NB4 (cell line): ENCODE results near the gene ZNF692.

ENCODE experiments used
- CTCF ChIP-seq: IDR thresholded peaks from one replicate; pipeline ENCODE4 v1.5.1; 2012; ENCODE audit warnings: low read depth, low read length
- POLR2A ChIP-seq: IDR thresholded peaks from 2 replicates; pipeline ENCODE4 v1.6.1; 2011; ENCODE audit warnings: mild to moderate bottlenecking; ENCODE audit not compliant: insufficient read length; ENCODE audit errors: extremely low read depth
- TF ChIP-seq, protein P1 (sequence below): IDR thresholded peaks from 2 replicates; pipeline ENCODE4 v1.6.1; 2011; ENCODE audit warnings: low read depth, low read length

DNA sequence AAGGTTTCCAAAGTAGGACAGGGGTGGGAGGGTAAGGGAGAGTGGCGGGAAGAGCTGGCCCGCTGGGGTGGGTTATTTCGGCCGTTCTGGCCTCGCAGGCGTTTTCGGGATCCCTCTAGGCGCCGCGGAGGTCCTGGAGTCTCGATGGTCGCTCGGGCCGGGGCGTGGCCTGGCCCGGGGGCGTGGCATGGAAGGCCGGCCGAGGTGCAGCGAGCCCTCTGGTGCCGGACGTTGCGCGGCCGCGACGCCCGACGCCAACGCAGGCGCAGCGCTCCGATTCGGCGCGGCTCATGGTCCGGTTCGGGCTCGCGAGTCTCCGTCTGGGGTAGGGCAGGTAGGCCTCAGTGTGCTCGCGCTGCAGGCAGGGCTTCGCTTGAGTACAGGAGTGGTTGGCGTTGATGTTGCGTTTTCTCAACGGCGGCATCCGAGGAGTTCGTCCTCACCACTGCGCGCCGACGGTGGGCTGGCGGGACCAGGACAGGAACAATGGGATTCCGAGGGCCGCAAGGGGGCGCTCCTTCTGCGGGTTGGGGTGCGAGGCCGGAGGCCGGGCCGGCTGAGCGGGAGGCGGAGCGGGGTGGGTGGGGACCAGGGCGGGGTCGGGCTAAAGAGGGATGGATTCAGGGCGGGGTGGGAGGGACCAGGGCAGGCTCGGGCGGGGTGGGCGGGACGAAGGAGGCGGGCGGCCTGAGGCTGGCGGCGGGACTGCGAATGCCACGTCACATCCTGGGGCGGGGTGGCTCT is 47.3 kb upstream of the ZNF692 start, which contains the start of gene PGBD2:
- peak; percentile 53 for TF ChIP-seq POLR2A
- TF ChIP-seq CTCF = peak; percentile 42
- TF ChIP-seq, protein P1, sequence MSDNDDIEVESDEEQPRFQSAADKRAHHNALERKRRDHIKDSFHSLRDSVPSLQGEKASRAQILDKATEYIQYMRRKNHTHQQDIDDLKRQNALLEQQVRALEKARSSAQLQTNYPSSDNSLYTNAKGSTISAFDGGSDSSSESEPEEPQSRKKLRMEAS = 0 out of 2 replicates have a peak, but pooled peaks have one; percentile 15
